DND-41 (cell line): ENCODE results near the gene PPP1R37.

ENCODE experiments used
- EZH2 ChIP-seq: IDR thresholded peaks from 3 replicates; pipeline ENCODE4 v1.6.1; 2012; ENCODE audit warnings: borderline replicate concordance, low read depth, mild to moderate bottlenecking, moderate library complexity, low read length, inconsistent platforms; ENCODE audit not compliant: severe bottlenecking
- TF ChIP-seq, protein P1 (sequence below): IDR thresholded peaks from 2 replicates; pipeline ENCODE4 v1.5.1; 2012; ENCODE audit warnings: borderline replicate concordance, low read length, moderate library complexity, mild to moderate bottlenecking; ENCODE audit not compliant: poor library complexity, severe bottlenecking; ENCODE audit errors: extremely low read depth

DNA sequence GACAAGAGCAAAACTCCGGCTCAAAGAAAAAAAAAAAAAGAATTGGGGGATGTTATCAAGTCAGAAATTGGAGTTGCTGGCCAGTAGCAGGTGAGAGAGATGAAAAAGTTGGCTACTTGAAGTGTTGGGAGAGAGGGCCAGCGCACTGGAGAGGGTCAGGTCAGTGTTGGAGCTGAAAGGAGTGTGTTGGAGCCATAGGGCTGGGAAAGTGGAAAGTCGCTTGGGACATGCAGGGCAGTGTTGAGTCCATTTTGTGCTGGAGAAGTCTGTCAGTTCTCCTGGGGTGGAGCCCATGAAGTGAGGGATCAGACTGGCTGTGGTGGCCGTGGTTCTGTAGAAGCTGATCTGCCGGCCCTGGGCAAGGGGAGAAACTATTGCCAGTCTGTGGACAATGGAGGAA, 1.7 kb downstream of the PPP1R37 start:
- TF ChIP-seq, protein P1, sequence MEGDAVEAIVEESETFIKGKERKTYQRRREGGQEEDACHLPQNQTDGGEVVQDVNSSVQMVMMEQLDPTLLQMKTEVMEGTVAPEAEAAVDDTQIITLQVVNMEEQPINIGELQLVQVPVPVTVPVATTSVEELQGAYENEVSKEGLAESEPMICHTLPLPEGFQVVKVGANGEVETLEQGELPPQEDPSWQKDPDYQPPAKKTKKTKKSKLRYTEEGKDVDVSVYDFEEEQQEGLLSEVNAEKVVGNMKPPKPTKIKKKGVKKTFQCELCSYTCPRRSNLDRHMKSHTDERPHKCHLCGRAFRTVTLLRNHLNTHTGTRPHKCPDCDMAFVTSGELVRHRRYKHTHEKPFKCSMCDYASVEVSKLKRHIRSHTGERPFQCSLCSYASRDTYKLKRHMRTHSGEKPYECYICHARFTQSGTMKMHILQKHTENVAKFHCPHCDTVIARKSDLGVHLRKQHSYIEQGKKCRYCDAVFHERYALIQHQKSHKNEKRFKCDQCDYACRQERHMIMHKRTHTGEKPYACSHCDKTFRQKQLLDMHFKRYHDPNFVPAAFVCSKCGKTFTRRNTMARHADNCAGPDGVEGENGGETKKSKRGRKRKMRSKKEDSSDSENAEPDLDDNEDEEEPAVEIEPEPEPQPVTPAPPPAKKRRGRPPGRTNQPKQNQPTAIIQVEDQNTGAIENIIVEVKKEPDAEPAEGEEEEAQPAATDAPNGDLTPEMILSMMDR, result no peak
- TF ChIP-seq EZH2, result no peak
